Measurements from ENCODE around the gene SLC38A10. TPM values are rescaled to one million over a fixed set of nuclear protein-coding genes. Genes with fewer than 3 reads are reported as not detected.

The SLC38A10 gene
- total RNA-seq, 2 experiments from 2014 or later: 56.0 to 147 TPM

DNA sequence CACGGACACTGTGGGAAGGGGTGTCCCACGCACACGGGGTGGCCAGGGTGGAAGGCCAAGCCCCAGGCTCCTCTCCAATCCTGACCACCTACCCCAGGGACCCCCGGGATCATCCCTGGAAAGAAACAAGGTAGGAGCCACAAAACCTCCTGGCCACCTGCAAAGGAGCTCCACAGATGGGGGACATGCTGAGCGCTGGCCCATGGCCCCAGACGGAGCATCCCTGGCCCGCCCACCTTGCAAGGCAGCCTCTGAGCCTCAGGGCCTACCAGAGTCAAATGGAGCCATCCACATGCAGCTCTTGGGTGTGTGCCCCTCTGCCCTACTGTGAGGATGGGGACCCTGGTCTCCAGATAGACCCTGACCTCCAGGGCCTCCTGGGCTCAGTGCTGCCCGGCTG is 16.3 kb downstream of the SLC38A10 start:
- Histone ChIP-seq H3K9me2 (ENCODE audit: insufficient read depth, low read length) (no peaks in the 10 kb centered on the region), H3K4me2 (ENCODE audit: low read length) (no peak overlapping the region), H3K36me3 (ENCODE audit: insufficient read depth, low read length) (peaks cover 38% of the 10 kb centered on the region), H3K4me3 (ENCODE audit: low read depth, low read length, poor library complexity, severe bottlenecking) (no peak overlapping the region), H4K20me1 (ENCODE audit: insufficient read depth, low read length) (no peaks in the 10 kb centered on the region), H3K9me3 (ENCODE audit: low read length) (no peaks in the 10 kb centered on the region), H3K79me2 (ENCODE audit: insufficient read depth, low read depth, low read length) (no peaks in the 10 kb centered on the region), H2AFZ (ENCODE audit: low read length) (no peak overlapping the region), H3K4me1 (ENCODE audit: insufficient read depth, low read length, poor library complexity, severe bottlenecking) (no peaks in the 10 kb centered on the region), H3K27ac (ENCODE audit: low read depth, low read length, poor library complexity, severe bottlenecking) (no peak overlapping the region)
- no peak for TF ChIP-seq EZH2phosphoT487 (IDR thresholded peaks at IDR 0.05; ENCODE audit: borderline replicate concordance, low read depth, low read length)
- TF ChIP-seq, protein P1, sequence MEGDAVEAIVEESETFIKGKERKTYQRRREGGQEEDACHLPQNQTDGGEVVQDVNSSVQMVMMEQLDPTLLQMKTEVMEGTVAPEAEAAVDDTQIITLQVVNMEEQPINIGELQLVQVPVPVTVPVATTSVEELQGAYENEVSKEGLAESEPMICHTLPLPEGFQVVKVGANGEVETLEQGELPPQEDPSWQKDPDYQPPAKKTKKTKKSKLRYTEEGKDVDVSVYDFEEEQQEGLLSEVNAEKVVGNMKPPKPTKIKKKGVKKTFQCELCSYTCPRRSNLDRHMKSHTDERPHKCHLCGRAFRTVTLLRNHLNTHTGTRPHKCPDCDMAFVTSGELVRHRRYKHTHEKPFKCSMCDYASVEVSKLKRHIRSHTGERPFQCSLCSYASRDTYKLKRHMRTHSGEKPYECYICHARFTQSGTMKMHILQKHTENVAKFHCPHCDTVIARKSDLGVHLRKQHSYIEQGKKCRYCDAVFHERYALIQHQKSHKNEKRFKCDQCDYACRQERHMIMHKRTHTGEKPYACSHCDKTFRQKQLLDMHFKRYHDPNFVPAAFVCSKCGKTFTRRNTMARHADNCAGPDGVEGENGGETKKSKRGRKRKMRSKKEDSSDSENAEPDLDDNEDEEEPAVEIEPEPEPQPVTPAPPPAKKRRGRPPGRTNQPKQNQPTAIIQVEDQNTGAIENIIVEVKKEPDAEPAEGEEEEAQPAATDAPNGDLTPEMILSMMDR (conservative IDR thresholded peaks at IDR 0.05; ENCODE audit: low read length): no peak
- POLR2A ChIA-PET: no interaction called here
- no TSS peak for BruUV-seq (replicated peaks)
- DNase-seq (ENCODE audit: low spot score): no peak
- CTCF ChIA-PET (ENCODE audit: unreplicated experiment): no interaction called here
- intact Hi-C loops (cut with micrococcal nuclease; ENCODE audit: unreplicated experiment): no loop called here

DNA sequence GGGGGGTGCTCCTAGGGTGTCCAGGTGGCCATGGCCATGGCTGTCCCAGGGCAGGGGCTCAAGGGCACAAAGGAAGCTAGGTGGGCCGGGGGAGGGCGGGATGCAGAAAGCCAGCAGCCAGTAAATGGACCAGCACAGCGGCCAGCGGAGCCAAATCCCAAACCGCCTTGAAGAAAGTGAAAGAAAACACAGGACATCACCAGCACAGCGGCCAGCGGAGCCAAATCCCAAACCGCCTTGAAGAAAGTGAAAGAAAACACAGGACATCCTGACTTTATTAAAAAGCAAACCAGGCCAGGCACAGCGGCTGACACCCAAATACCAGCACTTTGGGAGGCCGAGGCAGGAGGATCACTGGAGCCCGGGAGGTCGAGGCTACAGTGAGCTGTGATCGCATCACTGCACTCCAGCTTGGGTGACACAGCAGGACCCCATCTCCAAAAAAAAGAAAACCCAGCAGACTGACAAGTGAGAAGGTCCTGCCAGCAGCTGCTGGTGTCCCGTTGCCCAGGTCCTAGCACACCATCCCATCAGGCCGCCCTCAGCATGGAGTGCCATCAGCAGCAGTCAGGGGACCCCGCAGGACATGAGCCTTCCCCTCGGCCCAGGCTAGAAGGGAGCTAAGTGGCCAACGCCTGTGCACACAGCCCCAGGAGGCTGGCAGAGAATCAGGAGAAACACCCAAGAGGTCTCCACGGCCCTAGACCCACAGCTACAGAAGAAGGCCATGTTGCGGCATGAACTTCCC is 17.0 kb downstream of the SLC38A10 start:
- Histone ChIP-seq H3K9me3 (ENCODE audit: low read length) (no peaks in the 10 kb centered on the region), H2AFZ (ENCODE audit: low read length) (no peak overlapping the region), H3K4me3 (ENCODE audit: low read depth, low read length, poor library complexity, severe bottlenecking) (no peak overlapping the region), H3K36me3 (ENCODE audit: insufficient read depth, low read length) (peaks cover 45% of the 10 kb centered on the region), H3K79me2 (ENCODE audit: insufficient read depth, low read depth, low read length) (no peaks in the 10 kb centered on the region), H3K4me2 (ENCODE audit: low read length) (no peak overlapping the region), H4K20me1 (ENCODE audit: insufficient read depth, low read length) (no peaks in the 10 kb centered on the region), H3K27ac (ENCODE audit: low read depth, low read length, poor library complexity, severe bottlenecking) (no peak overlapping the region), H3K4me1 (ENCODE audit: insufficient read depth, low read length, poor library complexity, severe bottlenecking) (no peaks in the 10 kb centered on the region), H3K9me2 (ENCODE audit: insufficient read depth, low read length) (no peaks in the 10 kb centered on the region)
- intact Hi-C loops (cut with micrococcal nuclease; ENCODE audit: unreplicated experiment): no loop called here
- CTCF ChIA-PET (ENCODE audit: unreplicated experiment): interaction anchor here (0.5 kb wide), 1 partner anchor 222 kb away, joined by 3 read pairs; no protein-coding TSS in a partner anchor
- TF ChIP-seq, protein P1 (conservative IDR thresholded peaks at IDR 0.05; ENCODE audit: low read length): no peak
- no peak for TF ChIP-seq EZH2phosphoT487 (IDR thresholded peaks at IDR 0.05; ENCODE audit: borderline replicate concordance, low read depth, low read length)
- DNase-seq (ENCODE audit: low spot score): no peak
- POLR2A ChIA-PET: interaction anchor here (0.6 kb wide), 1 partner anchor 895 kb away, joined by 3 read pairs; no protein-coding TSS in a partner anchor
- no TSS peak for BruUV-seq (replicated peaks)

DNA sequence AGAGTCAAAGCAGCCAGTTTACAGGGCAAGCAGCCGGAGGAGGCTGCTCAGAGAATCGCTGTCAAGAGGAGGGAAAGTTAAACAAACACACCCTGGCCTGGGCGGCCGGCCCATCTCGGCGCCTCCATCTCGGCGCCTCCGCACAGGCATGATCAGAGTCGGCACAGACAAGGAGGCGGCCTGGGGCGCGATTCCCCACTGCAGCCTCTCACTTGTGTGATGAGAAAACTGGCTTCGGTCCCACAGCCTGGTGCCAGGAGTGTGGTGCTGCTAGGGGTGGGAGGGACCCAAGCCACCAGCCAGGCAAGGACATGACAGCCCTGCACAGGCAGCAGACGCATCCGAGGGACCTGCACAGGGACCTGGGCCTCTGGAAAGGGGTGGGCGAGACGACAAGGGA is 17.7 kb downstream of the SLC38A10 start:
- CTCF ChIA-PET (ENCODE audit: unreplicated experiment): interaction anchor here (0.5 kb wide), 1 partner anchor 223 kb away, joined by 3 read pairs; no protein-coding TSS in a partner anchor
- Histone ChIP-seq H3K79me2 (ENCODE audit: insufficient read depth, low read depth, low read length) (no peaks in the 10 kb centered on the region), H3K4me3 (ENCODE audit: low read depth, low read length, poor library complexity, severe bottlenecking) (no peak overlapping the region), H3K36me3 (ENCODE audit: insufficient read depth, low read length) (peaks cover 52% of the 10 kb centered on the region), H3K4me2 (ENCODE audit: low read length) (no peak overlapping the region), H3K4me1 (ENCODE audit: insufficient read depth, low read length, poor library complexity, severe bottlenecking) (no peaks in the 10 kb centered on the region), H2AFZ (ENCODE audit: low read length) (no peak overlapping the region), H4K20me1 (ENCODE audit: insufficient read depth, low read length) (no peaks in the 10 kb centered on the region), H3K9me3 (ENCODE audit: low read length) (no peaks in the 10 kb centered on the region), H3K9me2 (ENCODE audit: insufficient read depth, low read length) (no peaks in the 10 kb centered on the region), H3K27ac (ENCODE audit: low read depth, low read length, poor library complexity, severe bottlenecking) (no peak overlapping the region)
- TF ChIP-seq EZH2phosphoT487 (IDR thresholded peaks at IDR 0.05; ENCODE audit: borderline replicate concordance, low read depth, low read length): no peak
- TF ChIP-seq, protein P1 (conservative IDR thresholded peaks at IDR 0.05; ENCODE audit: low read length): no peak
- no TSS peak for BruUV-seq (replicated peaks)
- intact Hi-C loops (cut with micrococcal nuclease; ENCODE audit: unreplicated experiment): no loop called here
- POLR2A ChIA-PET: no interaction called here
- DNase-seq (ENCODE audit: low spot score): no peak

Data from OCI-LY7 (cell line).